Panc1 (cell line): ENCODE measurements around the gene OR5D16. TPM values are rescaled to one million over a fixed set of nuclear protein-coding genes. Genes with fewer than 3 reads are reported as not detected.

Source experiments
- ATAC-seq: fragments of 200-7000 bp; cut with Tn5 transposase; 2 replicates; pipeline ENCODE4 v1.9.1; 2020; ENCODE audit warnings: mild to moderate bottlenecking, moderate library complexity
- BruUV-seq: library from RNA; stranded (reverse); fragments of 400-500 nt; replicated peaks from 2 replicates; lab custom pipeline; 2021; lab: Mats Ljungman, UMichigan
- CTCF ChIA-PET: fragments of 300-600 bp; sonication (Branson Sonifier 250); formaldehyde crosslinking; loops from one replicate; lab custom pipeline; 2022; ENCODE audit warnings: antibody characterized with exemption; lab: Charles Lee
- POLR2A ChIA-PET: fragments of 300-600 bp; sonication (Branson Sonifier 250); formaldehyde crosslinking; loops from one replicate; lab custom pipeline; 2022; ENCODE audit warnings: antibody characterized with exemption; lab: Charles Lee
- DNase-seq: peaks from one replicate; pipeline ENCODE4 v3.0.0-alpha.2; 2010; ENCODE audit warnings: low read depth, low spot score
- H3K27ac ChIP-seq: 2 replicates; pipeline ENCODE4 v1.5.1; 2011; ENCODE audit warnings: mild to moderate bottlenecking, low read length, inconsistent platforms
- H3K27me3 ChIP-seq: fragments of 200-500 bp; sonication (Bioruptor generic); 2 replicates; pipeline ENCODE4 v1.6.0; 2014; ENCODE audit warnings: low read length, inconsistent platforms; ENCODE audit not compliant: control insufficient read depth, insufficient read depth
- H3K36me3 ChIP-seq: fragments of 200-500 bp; sonication (Bioruptor generic); 2 replicates; pipeline ENCODE4 v1.5.1; 2014; ENCODE audit warnings: inconsistent platforms, mild to moderate bottlenecking, low read length, moderate library complexity; ENCODE audit not compliant: control insufficient read depth, insufficient read depth
- H3K4me1 ChIP-seq: 2 replicates; pipeline ENCODE4 v1.5.1; 2011; ENCODE audit warnings: inconsistent platforms, mild to moderate bottlenecking, low read length, moderate library complexity; ENCODE audit not compliant: control insufficient read depth, insufficient read depth
- H3K4me3 ChIP-seq, 2 experiments: 2 replicates each; pipeline ENCODE4 v1.5.1; 2011 to 2012; ENCODE audit warnings: low read depth in 2 of 2, low read length in 2 of 2, mild to moderate bottlenecking in 2 of 2, inconsistent platforms in 1 of 2, moderate library complexity in 1 of 2
- H3K9me3 ChIP-seq: fragments of 200-500 bp; sonication (Bioruptor generic); 2 replicates; pipeline ENCODE4 v1.5.1; 2014; ENCODE audit warnings: low read depth, mild to moderate bottlenecking, inconsistent platforms, low read length, moderate library complexity; ENCODE audit not compliant: control insufficient read depth, insufficient read depth
- POLR2AphosphoS5 ChIP-seq: IDR thresholded peaks from 2 replicates; pipeline ENCODE4 v1.6.1; 2012; ENCODE audit warnings: mild to moderate bottlenecking, low read depth, low read length, moderate library complexity
- REST ChIP-seq, 2 experiments: IDR thresholded peaks; 2 replicates each; pipeline ENCODE4 v1.6.1; 2011 to 2012; ENCODE audit warnings: low read depth in 2 of 2, control low read depth in 1 of 2, low read length in 1 of 2, mild to moderate bottlenecking in 1 of 2, moderate library complexity in 1 of 2; ENCODE audit not compliant: insufficient read depth in 1 of 2
- SIN3A ChIP-seq: IDR thresholded peaks from 2 replicates; pipeline ENCODE4 v1.6.1; 2012; ENCODE audit warnings: low read depth, mild to moderate bottlenecking, low read length, moderate library complexity, borderline replicate concordance; ENCODE audit not compliant: insufficient read depth
- TCF7L2 ChIP-seq: IDR thresholded peaks from 2 replicates; pipeline ENCODE4 v1.6.1; 2011; ENCODE audit warnings: mild to moderate bottlenecking, low read depth, low read length, inconsistent platforms
- in situ Hi-C: cut with HindIII; loops from 2 replicates; pipeline ENCODE4 v1.10.0; 2016; ENCODE audit warnings: low sequenced_read_pairs, low pct_unique_long_range_greater_than_20kb
- intact Hi-C: fragments of 100-400 bp; cut with micrococcal nuclease; formaldehyde crosslinking; loops from one replicate; pipeline ENCODE4 v1.10.0; 2022; ENCODE audit not compliant: unreplicated experiment
- total RNA-seq: library from RNA; stranded (reverse); gene quantifications from one replicate; pipeline ENCODE4 v1.2.1, GENCODE V29; 2021; ENCODE audit not compliant: unreplicated experiment
- TF ChIP-seq, protein P1 (sequence below): fragments of 450-650 bp; IDR thresholded peaks from 2 replicates; pipeline ENCODE4 v1.5.1; 2017; ENCODE audit warnings: mild to moderate bottlenecking

Gene OR5D16
- total RNA-seq, 1 experiment from 2014 or later, result not detected

DNA sequence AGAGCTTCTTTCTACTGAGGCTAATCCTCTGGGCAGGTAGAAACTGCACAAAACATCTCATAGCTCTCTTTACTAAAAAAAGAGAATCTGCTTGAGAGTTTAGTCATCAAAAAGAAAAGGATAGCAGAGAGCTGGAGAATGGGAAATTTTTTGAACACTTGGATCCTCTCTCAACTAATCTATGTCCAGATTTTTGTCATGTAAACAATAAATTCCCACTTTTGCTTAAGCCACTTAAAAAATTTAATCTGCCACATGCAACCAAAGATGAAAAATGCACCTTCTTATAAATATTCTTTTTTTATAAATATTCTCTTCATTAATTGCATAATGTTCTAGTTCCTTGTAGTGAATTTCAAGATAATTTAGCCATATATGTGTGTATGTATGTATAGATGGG lies 10.5 kb downstream of the OR5D16 start:
- in situ Hi-C loops (no loop called here), intact Hi-C loops (no loop called here)
- no peak overlapping the region for H3K4me3 ChIP-seq
- no peaks in the 10 kb centered on the region for H3K4me1 ChIP-seq
- DNase-seq, result no peak
- H3K27ac ChIP-seq, result no peak overlapping the region
- ChIA-PET POLR2A (no interaction called here), CTCF (no interaction called here)
- no peaks in the 10 kb centered on the region for H3K9me3 ChIP-seq
- no peak for ATAC-seq
- no peaks in the 10 kb centered on the region for H3K27me3 ChIP-seq
- no peaks in the 10 kb centered on the region for H3K36me3 ChIP-seq
- TF ChIP-seq, protein P1, sequence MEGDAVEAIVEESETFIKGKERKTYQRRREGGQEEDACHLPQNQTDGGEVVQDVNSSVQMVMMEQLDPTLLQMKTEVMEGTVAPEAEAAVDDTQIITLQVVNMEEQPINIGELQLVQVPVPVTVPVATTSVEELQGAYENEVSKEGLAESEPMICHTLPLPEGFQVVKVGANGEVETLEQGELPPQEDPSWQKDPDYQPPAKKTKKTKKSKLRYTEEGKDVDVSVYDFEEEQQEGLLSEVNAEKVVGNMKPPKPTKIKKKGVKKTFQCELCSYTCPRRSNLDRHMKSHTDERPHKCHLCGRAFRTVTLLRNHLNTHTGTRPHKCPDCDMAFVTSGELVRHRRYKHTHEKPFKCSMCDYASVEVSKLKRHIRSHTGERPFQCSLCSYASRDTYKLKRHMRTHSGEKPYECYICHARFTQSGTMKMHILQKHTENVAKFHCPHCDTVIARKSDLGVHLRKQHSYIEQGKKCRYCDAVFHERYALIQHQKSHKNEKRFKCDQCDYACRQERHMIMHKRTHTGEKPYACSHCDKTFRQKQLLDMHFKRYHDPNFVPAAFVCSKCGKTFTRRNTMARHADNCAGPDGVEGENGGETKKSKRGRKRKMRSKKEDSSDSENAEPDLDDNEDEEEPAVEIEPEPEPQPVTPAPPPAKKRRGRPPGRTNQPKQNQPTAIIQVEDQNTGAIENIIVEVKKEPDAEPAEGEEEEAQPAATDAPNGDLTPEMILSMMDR, result no peak
- TF ChIP-seq POLR2AphosphoS5 (no peak), TCF7L2 (no peak), SIN3A (no peak), REST (IDR thresholded peaks at IDR 0.05; ENCODE audit: insufficient read depth in 1 of 2, low read depth in 2 of 2, low read length in 1 of 2) (no peak)
- no TSS peak for BruUV-seq

DNA sequence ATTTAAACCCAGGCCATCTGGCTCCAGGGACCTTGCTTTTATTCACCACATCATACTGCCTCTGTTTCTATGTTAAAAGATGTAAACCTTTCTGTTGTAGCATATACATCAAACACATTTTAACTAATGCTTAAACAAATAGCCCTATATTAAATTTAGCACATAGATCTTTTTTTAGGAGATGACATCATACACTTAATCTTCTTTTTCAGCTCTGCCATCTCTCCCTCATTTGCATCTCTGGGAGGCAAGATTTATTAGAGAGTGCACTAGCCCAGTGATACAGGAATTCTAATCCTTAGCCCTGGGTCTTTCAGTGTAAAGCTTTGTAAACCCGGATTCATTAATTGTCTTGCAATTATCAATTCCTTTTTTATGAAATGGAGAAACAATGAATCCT lies 13.6 kb downstream of the OR5D16 start:
- Histone ChIP-seq H3K4me3 (no peak overlapping the region), H3K36me3 (no peaks in the 10 kb centered on the region), H3K4me1 (no peaks in the 10 kb centered on the region), H3K27ac (no peak overlapping the region), H3K9me3 (no peaks in the 10 kb centered on the region), H3K27me3 (no peaks in the 10 kb centered on the region)
- intact Hi-C loops (no loop called here), in situ Hi-C loops (no loop called here)
- ChIA-PET CTCF (no interaction called here), POLR2A (no interaction called here)
- DNase-seq, result no peak
- no peak for TF ChIP-seq POLR2AphosphoS5
- no peak for TF ChIP-seq SIN3A
- TF ChIP-seq, protein P1, result no peak
- no peak for TF ChIP-seq TCF7L2
- no TSS peak for BruUV-seq
- no peak for ATAC-seq
